ENCODE results near the gene ELANE. TPM values are rescaled to one million over a fixed set of nuclear protein-coding genes. Genes with fewer than 3 reads are reported as not detected.
"Not testable (repeated sequence)": the region's sequence is repeated elsewhere in the genome, so short reads cannot be mapped to it uniquely, and the experiment has no call there.

ELANE gene
- total RNA-seq, 1 donor from 2014 or later, result not detected

DNA sequence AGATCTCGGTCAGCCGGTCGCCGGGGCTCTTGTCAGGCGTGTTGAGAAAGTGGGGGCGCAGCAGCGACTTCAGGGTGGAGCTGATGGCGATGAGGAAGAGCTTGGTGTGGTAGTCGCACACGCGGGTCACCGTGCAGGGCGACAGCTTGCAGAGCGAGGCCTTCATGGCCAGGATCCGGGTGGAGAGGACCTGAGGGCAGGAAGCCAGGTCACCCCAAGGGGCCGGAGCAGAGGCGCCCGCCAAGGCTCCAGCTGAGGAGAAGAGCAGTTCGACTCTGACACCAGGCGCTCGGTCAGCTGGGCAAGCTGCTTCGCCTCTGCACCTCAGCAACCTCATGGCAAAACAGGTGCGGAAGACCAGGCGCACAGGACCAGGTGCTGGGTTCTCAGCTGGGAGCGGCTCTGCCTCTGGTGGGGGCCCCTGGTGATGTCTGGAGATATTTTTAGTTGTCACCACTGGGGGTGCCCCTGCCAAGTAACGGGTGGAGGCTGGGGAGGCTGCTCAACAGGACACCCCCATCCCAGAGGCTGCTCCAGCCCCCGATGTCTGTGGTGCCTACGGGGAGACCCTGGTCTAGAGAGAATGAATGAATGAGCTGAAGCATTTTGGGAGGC is 23.3 kb downstream of the ELANE start:
- DNase-seq (ENCODE audit: extremely low read depth, low read depth, low spot score), result no peak

DNA sequence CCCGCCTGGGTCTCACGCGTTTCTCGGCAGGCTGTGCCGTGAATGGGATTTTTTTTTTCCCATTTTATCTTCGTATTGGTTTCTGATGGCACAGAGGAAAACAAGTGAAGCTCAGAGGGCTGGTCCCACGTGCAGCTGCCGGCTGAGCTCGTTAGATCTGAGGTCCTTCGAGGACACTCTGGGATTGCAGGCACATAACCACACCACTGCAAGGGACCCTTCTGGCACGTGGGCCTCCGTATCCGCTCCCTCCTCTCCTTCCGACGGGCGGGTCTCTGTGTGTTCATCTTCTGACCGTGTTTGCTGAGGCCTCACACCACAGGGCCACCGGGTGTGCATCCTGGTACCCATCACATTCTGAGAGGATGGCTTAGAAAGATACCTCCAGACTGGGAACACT is 24.0 kb downstream of the ELANE start:
- DNase-seq (ENCODE audit: extremely low read depth, low read depth, low spot score), result no peak

DNA sequence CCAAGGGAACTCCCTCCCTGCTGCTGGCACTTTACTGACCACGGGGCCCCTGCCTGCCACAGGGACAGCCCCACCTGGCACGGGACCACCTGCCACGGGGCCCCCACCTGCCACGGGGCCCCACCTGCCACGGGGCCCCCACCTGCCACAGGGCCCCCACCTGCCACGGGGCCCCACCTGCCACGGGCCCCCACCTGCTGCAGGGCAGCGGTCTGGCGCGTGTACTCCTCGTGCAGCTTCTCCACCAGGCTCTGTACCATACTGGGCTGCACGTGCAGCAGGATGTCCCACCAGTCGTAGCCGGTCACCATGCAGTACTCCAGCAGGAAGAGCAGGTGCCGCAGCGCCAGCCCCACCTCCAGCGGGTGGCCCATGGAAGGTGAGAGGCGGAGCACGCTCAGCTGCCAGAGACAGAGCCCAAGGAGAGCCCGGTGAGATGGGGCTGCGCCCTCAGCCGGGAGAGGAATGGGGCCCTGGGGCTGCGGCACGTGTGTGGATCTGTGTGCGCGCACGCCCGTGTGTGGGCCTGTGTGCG is 24.7 kb downstream of the ELANE start:
- no peak for DNase-seq (ENCODE audit: extremely low read depth, low read depth, low spot score)

DNA sequence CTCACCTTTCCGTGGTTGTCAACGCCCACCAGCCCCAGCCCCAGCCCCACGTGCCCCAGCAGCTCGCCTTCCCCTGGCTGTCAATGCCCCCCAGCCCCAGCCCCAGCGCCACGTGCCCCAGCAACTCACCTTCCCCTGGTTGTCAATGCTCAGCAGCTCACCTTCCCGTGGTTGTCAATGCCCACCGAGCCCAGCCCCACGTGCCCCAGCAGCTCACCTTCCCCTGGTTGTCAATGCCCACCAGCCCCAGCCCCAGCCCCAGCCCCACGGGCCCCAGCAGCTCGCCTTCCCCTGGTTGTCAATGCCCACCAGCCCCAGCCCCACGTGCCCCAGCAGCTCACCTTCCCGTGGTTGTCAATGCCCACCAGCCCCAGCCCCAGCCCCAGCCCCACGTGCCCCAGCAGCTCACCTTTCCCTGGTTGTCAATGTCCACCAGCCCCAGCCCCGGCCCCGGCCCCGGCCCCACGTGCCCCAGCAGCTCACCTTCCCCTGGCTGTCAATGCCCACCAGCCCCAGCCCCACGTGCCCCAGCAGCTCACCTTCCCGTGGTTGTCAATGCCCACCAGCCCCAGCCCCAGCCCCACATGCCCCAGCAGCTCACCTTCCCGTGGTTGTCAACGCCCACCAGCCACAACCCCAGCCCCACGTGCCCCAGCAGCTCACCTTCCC is 26.0 kb downstream of the ELANE start:
- DNase-seq (ENCODE audit: extremely low read depth, low read depth, low spot score), result not testable (repeated sequence)

DNA sequence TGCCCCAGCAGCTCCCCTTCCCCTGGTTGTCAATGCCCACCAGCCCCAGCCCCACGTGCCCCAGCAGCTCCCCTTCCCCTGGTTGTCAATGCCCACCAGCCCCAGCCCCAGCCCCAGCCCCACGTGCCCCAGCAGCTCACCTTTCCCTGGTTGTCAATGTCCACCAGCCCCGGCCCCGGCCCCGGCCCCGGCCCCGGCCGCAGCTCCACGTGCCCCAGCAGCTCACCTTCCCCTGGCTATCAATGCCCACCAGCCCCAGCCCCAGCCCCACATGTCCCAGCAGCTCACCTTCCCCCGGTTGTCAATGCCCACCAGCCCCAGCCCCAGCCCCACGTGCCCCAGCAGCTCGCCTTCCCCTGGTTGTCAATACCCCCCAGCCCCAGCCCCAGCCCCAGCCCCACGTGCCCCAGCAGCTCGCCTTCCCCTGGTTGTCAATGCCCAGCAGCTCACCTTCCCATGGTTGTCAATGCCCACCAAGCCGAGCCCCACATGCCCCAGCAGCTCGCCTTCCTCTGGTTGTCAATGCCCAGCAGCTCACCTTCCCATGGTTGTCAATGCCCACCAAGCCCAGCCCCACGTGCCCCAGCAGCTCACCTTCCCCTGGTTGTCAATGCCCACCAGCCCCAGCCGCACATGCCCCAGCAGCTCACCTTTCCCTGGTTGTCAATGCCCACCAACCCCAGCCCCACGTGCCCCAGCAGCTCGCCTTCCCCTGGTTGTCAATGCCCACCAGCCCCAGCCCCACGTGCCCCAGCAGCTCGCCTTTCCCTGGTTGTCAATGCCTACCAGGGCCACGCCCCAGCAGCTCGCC is 26.9 kb downstream of the ELANE start:
- DNase-seq (ENCODE audit: extremely low read depth, low read depth, low spot score), result not testable (repeated sequence)

DNA sequence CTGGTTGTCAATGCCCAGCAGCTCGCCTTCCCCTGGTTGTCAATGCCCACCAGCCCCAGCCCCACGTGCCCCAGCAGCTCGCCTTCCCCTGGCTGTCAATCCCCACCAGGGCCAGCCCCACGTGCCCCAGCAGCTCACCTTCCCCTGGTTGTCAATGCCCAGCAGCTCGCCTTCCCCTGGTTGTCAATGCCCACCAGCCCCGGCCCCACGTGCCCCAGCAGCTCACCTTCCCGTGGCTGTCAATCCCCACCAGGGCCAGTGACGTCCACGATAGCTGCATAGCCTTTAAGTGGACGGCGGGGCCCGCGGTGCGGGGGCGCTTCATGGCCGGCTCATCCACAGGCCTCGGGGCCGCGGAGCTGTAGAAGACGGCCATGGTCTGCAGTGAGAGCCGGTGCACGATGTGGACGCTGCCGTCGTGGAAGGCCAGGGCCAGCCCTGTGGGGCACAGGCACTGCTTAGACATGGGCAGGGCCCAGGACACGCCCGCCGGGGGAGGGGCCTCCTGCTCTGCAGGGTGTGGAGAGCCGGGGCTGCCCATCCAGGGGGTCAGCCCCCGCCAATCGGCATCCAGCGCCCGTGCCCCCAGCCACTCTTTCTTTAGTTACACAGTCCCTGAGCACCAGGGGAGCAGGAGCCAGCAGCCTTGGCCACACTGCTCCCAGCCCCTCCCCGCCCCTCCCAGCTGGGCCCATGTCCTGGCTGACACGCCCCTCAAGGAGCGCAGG is 27.8 kb downstream of the ELANE start:
- no peak for DNase-seq (ENCODE audit: extremely low read depth, low read depth, low spot score)

DNA sequence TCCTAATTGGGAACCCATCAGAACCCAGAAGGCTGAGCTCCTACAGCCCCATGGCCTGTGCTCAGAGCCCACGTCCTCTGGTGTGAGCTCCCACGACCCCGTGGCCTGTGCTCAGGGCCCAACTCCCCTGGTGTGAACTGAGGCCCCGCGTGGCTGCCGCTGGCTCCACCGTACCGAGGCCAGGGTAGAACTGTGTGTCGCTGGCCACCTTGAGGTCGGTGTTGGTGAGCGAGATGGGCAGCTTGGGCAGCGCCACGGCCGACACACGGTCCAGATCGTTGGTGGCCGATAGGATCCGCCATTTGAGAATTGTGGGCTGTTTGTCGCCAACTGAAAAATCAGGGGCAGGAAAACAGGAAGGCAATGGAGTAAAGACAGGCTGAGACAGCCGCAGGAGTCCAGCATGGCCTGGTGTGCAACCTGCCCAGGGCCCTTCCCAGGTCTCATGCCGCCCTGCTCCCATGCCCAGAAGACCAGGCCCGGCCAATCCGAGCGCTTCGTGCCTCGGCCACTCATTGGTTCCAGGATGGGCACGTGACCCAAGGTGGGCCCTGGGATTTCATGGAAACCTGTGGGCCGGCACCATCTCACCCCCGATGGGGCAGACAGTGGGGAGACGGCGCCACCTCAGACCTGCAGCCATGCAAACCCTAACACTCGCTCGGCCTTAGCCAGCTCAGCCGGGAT is 29.4 kb downstream of the ELANE start:
- DNase-seq (ENCODE audit: extremely low read depth, low read depth, low spot score), result no peak

DNA sequence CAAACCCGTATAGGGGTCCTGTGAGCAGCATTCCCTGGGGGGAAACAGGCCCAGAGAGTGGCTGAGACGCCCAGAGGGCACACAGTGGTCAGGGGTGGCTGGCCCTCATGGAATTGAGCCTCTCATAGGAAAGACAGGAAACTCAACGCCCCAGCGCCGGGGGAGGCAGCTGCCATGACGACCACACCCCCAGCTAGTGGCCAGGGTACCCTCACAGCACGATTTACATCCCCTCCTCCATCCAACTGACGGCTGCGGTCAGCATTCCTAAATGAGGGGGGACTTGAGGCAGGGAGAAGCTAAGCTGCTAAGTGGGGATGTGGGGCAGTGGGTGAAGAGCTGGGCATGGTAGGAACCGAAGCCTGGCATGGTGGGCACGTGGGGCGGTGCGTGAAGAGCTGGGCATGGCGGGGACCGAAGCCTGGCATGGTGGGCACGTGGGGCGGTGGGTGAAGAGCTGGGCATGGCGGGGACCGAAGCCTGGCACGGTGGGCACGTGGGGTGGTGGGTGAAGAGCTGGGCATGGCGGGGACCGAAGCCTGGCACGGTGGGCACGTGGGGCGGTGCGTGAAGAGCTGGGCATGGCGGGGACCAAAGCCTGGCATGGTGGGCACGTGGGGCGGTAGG is 30.9 kb downstream of the ELANE start:
- no peak for DNase-seq (ENCODE audit: extremely low read depth, low read depth, low spot score)

DNA sequence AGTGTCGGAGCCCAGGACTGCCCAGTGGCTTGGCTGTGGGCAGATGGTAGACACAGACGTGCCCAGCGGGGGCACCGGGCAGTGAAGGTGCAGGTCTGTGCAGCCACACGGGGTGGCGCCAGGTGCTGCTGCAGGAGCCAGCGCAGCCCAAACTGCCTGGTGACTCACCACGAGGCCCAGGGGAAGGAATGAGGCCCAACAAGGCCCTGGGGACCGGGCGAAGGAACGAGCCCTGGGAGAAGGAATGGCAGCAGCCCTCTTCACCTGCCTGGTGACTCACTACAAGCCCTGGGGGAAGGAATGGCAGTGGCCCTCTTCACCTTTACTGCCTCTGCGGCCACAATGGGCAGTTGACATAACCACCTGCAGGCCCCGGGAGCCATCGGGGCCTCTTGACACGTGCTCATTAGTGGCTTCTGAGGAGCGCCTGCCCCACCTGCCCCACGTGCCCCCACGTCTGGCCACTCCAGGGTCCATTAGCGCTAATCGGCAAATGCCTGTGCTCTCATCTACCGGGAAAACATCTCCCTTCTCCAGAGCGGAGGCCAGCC is 31.6 kb downstream of the ELANE start:
- no peak for DNase-seq (ENCODE audit: extremely low read depth, low read depth, low spot score)

DNA sequence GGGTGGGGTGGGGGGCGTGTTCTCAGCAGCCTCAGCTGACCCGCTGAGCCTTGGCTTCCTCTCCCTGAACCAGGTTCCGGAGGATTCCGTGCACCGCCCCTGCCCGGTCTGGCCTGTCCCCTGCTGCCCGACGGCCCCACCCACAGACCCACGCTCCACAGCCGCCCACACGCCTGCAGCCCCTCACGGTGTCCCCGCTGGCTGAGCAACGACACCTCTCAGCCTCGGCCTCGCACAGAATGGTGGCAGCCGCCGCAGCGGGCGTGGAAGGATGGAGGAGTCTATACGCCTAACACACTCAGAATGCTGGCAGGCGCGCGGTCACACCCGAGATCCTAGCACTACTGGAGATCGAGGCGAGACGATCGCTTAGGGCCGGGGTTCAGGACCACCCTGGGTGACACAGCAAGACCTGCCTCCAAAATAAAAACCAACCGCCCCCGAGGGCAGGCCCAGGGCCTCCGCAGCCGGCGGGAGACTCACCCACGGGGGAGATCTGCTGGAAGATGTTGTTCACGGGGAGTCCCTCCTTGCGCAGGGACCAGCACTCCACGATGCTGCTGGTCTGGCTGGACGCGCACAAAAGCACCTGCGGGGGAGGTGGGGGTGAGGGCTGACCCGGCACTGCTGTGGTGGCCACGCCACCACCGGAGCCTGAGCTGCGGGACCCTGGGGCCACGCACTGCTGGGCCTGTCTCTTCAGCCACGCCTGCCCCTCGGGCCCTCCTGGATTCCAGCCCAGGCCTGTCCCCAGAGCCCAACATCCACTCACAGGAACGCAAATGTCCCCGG is 32.5 kb downstream of the ELANE start:
- DNase-seq (ENCODE audit: extremely low read depth, low read depth, low spot score), result no peak

DNA sequence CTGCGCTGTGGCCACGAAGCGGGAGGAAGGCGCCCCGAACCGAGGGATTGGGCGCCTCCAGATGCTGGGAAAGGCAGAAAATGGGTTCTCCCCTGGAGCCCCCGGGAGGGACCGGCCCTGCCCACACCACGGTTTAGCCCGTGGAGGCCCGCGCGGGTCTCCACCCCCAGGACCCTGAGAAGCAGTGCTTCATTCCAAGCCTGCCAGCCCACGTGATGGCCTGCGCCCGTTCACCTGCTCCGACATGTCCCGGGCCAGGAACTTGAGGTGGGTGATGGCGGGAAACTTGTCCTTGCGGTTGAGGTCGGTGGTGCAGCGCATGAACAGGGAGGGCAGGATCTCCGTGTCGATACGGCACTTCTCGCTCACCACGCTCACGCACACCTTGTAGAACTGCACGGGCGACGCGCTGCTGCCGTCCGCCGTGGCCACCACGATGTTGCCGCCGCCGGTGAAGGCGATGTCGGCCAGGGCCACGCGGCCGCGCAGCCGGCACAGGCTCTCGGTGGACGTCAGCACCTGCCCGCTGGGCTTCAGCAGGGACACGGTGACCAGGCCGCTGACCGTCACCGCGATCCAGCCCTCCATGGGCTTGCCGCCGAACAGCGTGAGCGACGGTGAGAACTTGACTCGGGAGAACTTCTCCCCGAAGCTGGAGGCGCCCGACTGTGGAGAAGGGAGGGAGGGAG is 33.6 kb downstream of the ELANE start:
- DNase-seq (ENCODE audit: extremely low read depth, low read depth, low spot score), result no peak

DNA sequence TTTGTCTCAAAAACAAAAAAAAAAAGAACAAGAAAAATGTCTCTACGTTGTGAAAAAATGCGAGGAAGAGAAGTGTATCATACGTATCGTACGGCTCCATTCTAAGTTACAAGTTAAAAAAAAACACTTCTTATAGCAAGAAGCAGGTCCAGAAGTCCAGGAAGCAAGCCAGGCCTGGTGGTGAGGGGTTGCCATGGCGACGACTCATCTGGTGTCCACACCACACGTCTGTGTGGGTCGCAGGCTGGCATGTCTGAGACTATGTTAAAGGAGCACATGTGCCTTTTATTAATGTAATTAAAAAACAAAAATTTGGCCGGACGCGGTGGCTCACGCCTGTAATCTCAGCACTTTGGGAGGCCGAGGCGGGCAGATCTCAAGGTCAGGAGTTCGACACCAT is 35.0 kb downstream of the ELANE start:
- no peak for DNase-seq (ENCODE audit: extremely low read depth, low read depth, low spot score)

DNA sequence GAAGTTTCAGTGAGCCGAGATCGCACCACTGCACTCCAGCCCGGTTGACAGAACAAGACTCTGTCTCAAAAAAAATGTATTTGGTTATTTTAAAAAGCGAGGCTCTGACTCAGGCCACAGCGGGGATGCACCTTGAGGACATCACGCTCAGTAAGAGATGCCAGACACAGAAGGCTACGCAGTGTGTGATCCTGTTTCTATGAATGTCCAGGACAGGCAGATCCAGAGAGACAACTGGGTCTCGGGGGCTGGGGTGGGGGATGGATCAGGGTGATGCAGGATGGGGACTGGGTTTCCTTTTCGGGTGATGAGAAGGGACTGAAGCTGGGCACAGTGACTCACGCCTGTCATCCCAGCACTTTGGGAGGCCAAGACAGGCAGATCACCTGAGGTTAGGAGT is 35.5 kb downstream of the ELANE start:
- no peak for DNase-seq (ENCODE audit: extremely low read depth, low read depth, low spot score)

DNA sequence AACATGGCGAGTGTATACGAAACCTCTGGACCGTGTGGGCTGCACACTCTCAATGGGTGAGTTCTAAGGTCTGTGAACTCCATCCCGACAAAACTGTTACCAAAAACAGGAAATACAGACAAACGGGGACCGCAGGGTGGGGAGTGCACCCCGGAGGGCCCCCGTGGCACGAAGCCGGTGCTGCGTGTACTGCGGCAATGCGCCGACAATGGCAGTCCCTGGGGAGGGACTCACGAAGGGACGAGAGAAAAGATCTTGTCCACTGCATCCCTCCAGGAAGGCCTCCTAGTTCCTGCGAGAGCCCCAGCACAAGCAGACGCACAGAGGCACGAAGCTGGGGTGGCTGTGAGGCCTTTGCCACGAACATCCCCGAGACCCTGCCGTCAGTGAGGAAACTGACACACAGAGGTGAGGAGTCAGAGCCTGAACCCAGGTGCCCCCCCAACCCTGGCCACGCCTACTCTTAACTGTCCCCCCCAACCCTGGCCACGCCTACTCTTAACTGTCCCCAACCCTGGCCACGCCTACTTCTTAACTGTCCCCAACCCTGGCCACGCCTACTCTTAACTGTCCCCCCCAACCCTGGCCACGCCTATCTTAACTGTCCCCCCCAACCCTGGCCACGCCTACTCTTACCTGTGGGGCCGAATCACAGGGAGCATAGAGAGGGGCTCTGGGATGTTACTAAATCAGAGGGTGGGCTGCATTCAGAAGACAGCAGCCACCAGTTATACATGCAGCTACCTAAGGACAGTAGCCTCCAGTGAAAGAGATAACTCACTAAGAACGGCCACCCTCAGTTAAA is 36.7 kb downstream of the ELANE start:
- no peak for DNase-seq (ENCODE audit: extremely low read depth, low read depth, low spot score)

DNA sequence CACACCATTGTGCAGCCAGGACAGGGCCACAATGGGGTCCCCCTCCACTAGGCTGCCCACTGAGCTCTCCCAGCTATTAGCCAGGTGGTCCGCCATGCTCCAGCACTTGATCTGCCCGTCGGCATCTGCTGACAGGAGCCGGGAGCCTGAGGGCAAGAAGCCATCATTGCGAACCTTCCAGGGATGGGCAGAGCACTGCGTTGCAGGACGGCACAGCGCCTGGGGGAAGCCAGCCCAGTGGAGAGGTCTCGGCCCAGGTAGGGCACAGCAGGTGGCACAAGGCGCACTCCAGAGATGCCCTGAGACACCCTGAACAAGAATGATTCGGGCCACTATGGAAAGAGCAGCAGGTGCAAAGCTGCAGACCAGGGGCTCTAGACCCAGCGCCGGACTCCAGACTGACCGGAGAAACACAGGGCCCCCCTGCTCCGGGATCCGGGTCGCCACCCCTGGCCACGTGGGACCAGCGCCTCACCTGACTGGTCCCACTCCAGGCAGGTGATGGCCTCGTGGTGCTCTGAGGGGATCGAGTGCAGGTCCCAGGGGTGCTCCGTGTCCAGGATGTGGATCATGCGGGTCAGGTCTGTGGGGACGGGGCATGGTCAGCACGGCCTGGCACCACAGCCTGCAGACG is 37.7 kb downstream of the ELANE start:
- no peak for DNase-seq (ENCODE audit: extremely low read depth, low read depth, low spot score)

DNA sequence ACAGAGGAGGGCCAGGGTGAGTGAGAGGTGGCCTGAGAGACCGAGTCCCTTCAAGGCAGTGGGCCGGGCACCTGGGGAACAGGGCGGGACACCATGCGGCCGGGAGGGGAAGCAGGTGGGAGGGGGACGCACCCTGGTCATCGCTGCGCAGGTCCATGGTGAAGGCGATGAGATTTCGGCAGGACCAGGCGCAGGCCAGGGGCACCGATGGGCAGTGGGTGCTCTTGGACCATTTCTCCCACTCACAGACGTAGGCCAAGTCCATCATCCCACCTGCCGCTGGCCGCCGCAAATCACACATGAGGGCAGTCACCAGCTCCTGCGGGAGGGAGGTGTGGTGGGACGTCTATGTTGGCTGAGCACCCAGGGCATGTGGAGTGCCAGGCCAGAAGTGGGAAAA is 38.7 kb downstream of the ELANE start:
- no peak for DNase-seq (ENCODE audit: extremely low read depth, low read depth, low spot score)
